HG03175 (cell line): ENCODE results near the gene TGFB2.

Experiments
- ATAC-seq: cut with Tn5 transposase; IDR thresholded peaks from one replicate; pipeline ENCODE4 v1.9.1; 2021; ENCODE audit warnings: mild to moderate bottlenecking, moderate library complexity; ENCODE audit not compliant: unreplicated experiment

Gene TGFB2

DNA sequence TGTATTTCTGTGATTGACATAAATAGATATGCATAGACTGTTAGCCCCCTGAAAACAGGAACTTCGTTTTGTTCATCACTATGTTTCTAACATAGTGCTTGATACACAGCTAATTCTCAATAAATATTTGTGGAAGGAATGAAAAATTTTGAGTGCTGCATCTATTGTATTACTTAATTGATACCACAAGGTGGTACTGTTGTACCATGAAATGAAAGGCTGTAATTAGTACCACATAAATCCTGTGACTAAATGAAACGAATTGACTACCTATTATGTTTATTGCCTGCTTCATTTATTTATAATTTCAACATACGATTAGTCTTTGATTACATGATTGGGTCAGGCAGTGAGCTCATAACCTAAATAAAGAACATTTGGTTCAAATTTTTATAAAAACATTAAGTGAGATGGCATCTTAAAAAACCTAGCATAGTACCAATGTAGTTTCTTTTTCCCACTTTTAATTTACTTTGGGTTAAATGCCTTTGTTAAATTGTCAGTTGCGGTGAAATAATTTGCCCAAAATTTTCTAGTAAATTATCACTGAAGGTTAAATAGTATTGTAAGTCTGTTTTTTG lies 15.0 kb upstream of the TGFB2 start:
- peak; percentile 87 for ATAC-seq

- no peak for ATAC-seq
Observed at GRCh38 chr1:218332416-218332815, 12.7 kb upstream of the TGFB2 start.

- no peak for ATAC-seq
Observed at GRCh38 chr1:218336328-218336727, 8.8 kb upstream of the TGFB2 start.

GRCh38 chr1:218339267-218339831 lies 5.8 kb upstream of the TGFB2 start:
- ATAC-seq = peak; percentile 80

DNA sequence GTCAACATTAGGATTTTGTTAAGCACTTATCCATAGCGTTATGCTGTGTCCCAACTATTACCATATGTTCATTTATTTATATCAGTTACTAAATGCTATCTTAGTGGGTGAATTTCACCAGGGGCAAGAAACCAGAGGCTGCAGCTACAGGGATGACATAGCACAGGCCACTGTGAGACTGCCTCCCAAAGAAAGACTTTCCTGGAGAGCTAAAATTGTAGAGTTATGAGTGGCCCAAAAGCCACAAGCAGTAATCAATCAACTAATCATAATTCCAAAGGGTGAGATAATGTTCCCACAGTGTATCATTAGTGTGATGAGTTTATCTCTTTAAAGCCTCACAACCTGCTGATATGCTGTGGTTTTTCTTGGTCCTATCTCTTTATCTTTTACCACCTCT lies 3.8 kb upstream of the TGFB2 start:
- no peak for ATAC-seq

DNA sequence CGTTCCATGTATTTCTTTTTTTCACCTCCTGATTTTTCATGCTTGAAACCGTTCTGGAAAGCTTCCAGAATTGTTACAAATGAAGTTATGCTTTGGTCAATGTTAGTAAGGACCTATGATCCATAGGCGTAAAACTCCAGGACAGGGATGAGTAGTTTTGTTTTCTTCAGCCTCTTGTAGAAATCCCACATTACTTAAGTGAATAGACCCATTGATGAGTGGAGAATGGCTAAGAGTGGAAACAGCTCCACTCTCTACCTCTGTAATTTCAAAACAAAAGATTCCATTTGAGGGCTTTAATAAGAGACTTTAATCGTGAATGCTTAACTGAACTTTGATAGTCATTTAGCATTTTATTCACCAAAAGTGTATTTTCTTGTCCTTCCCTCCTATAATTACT lies 3.0 kb upstream of the TGFB2 start:
- no peak for ATAC-seq

DNA sequence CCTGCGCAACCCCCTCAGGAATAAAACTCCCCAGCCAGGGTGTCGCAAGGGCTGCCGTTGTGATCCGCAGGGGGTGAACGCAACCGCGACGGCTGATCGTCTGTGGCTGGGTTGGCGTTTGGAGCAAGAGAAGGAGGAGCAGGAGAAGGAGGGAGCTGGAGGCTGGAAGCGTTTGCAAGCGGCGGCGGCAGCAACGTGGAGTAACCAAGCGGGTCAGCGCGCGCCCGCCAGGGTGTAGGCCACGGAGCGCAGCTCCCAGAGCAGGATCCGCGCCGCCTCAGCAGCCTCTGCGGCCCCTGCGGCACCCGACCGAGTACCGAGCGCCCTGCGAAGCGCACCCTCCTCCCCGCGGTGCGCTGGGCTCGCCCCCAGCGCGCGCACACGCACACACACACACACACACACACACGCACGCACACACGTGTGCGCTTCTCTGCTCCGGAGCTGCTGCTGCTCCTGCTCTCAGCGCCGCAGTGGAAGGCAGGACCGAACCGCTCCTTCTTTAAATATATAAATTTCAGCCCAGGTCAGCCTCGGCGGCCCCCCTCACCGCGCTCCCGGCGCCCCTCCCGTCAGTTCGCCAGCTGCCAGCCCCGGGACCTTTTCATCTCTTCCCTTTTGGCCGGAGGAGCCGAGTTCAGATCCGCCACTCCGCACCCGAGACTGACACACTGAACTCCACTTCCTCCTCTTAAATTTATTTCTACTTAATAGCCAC lies 696 bp downstream of the TGFB2 start:
- peak; percentile 73 for ATAC-seq

DNA sequence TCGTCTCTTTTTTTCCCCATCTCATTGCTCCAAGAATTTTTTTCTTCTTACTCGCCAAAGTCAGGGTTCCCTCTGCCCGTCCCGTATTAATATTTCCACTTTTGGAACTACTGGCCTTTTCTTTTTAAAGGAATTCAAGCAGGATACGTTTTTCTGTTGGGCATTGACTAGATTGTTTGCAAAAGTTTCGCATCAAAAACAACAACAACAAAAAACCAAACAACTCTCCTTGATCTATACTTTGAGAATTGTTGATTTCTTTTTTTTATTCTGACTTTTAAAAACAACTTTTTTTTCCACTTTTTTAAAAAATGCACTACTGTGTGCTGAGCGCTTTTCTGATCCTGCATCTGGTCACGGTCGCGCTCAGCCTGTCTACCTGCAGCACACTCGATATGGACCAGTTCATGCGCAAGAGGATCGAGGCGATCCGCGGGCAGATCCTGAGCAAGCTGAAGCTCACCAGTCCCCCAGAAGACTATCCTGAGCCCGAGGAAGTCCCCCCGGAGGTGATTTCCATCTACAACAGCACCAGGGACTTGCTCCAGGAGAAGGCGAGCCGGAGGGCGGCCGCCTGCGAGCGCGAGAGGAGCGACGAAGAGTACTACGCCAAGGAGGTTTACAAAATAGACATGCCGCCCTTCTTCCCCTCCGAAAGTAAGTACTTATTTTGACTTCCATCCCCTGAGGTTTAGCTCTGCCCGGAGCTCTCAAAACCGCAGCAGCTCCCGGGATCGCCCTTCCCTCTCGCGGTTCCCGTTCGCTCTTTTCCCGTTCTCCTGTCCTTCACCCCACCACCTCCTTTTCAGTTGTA lies 1.5 kb downstream of the TGFB2 start:
- no peak for ATAC-seq

DNA sequence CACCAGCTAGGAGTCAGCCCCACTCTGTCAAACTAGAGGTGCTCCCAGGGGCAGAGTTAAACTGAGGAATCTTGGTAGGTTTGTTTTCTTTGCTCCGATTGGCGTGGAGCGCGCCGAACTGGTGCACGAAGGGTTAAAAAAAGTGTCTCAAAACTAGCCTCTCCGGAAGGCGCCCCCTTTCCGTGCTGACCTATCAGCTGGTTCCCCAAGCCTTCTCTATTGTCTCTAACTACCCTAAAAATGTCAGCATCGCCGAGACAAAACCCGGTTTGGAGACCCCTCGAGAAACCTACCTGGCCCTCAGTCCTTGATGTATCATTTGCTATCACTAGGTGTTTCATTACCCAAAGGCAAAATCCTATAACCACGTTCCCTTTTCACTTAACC lies 2.2 kb downstream of the TGFB2 start:
- ATAC-seq = no peak

GRCh38 chr1:218347723-218348627 lies 2.8 kb downstream of the TGFB2 start:
- no peak for ATAC-seq

DNA sequence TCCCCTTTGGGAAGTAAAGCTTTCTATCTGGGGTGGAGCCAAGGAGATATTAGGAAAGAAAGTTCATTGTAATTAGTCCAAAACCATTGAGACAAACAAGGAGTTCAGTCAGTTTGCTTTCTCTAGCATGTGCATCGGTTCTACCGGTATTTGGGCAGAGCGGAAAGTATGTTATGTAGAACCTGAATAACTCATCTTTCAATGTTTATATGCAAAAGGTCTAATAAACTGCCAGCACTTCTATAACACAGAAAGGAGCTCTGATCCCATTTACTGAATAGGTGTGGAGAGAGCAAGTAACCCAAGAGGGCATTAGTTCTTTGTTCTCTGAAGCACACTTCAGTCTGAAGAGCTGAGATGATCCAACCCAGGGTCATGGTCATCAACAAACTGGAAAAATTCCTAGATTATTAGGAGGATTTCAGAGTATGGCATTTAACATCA lies 3.5 kb downstream of the TGFB2 start:
- ATAC-seq = no peak

GRCh38 chr1:218349348-218350034 lies 4.4 kb downstream of the TGFB2 start:
- no peak for ATAC-seq

- ATAC-seq = no peak
Observed at GRCh38 chr1:218350035-218350525, 4.9 kb downstream of the TGFB2 start.

GRCh38 chr1:218350801-218351266 lies 5.7 kb downstream of the TGFB2 start:
- ATAC-seq = no peak

- ATAC-seq = peak; percentile 78
Observed at GRCh38 chr1:218351391-218352074, 6.4 kb downstream of the TGFB2 start.

DNA sequence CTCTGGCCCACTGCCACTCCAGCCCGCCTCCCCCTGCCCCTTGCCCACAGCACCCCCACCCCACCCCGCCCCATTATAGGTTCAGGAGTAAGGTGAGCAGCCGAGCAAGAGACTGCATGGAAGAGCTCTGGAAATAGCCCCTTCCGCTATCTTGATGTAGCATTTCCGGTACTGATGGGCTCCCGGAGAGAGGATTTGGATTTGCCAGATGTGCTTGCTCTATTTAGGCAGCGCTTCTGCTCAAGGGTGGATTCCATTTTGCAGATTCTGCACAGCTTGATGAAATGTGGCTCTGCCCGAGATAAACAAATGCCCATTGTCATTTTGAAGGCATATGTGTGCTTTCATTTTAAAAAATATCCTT lies 6.9 kb downstream of the TGFB2 start:
- ATAC-seq = no peak

GRCh38 chr1:218353656-218354055 lies 8.5 kb downstream of the TGFB2 start:
- no peak for ATAC-seq

DNA sequence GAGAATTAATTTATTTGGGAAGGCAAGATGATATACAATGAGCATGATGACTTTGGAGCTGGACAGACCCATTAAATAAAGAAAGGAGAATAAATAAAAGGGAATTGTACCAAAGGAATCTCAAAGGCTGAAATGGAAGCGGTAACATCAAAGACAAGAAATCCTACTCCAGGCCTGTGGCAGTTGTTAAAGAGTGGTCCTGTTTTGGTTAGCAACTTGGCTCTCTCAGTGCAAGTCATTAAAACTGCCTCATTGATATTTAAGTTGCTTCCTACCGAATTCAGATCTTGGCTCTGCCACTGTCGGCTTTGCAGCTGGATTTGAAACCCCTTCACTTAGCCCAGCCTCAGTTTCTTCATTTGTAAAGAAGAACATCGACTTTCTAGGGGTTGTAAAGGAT lies 10.1 kb downstream of the TGFB2 start:
- no peak for ATAC-seq

DNA sequence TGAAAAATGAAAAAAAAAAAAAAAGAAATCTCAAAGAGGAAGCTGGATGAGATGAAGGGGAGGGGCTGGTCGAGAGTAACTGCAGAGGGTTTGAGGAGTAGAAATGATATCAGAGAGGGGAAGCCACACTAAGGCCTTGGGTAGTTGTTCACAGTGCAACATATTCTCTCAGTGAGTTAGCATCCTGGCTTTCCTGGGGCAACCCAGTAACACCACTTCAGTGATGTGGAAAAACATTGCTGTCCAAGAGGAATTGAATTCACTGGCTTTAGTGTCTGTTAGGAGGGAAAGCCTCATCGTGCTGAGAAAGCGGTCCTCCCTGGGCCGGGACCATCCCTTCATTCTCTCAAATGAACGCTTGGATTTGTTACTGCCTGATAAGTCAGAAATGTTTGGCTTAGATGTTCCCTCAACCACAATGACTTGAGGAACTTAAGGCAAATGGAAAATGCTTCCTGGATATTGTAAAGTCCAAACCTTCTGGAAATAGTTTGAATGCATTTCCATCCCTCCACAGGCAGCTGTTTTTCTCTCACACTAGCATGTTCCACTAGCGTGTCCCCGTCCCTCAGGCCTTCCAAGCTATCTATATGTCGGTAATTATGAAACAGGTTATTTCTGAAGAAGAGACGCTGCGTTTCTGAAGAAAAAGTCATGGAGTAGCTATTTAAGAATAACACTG lies 12.2 kb downstream of the TGFB2 start:
- no peak for ATAC-seq
